ENCODE measurements around the gene TRAF2.

Gene TRAF2

DNA sequence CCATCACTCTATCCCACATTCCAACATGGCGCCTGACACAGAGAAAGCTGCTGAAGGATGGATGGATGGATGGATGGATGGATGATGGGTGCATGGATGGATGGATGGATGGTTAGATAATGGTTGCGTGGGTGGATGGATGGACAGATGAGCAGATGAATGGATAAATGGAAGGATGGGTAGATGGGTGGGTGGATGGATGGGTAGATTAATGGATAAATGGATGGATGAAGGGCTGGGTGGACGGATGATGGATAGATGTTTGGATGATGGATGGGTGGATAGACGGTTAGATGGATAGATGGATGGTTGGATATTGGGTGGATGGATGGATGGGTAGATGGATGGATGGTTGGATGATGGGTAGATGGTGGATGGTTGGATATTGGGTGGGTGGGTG is 70.3 kb downstream of the TRAF2 start:
- Mint-ChIP-seq H3K4me3 (no peak overlapping the region), H3K27me3 (no peaks in the 10 kb centered on the region), H3K4me1 (ENCODE audit: low read depth) (peaks cover 13% of the 10 kb centered on the region), H3K27ac (no peak overlapping the region), H3K9me3 (ENCODE audit: low read depth) (no peaks in the 10 kb centered on the region), H3K36me3 (no peaks in the 10 kb centered on the region)

DNA sequence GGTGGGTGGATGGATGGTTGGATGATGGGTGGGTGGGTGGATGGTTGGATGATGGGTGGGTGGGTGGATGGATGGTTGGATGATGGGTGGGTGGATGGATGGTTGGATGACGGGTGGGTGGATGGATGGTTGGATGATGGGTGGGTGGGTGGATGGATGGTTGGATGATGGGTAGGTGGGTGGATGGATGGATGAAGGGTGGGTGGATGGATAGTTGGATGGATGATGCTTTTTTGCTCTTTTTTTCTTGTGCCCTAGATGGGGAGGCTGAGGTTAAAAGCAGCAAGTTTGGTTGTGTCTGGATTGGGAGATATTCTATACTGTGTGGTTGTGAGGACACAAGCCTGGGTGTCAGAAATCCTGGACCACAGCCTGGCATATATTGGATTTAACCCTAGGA is 71.1 kb downstream of the TRAF2 start:
- no peak overlapping the region for H3K27ac Mint-ChIP-seq
- no peak overlapping the region for H3K4me3 Mint-ChIP-seq
- no peaks in the 10 kb centered on the region for H3K36me3 Mint-ChIP-seq
- H3K9me3 Mint-ChIP-seq (ENCODE audit: low read depth) = no peaks in the 10 kb centered on the region
- peaks cover 13% of the 10 kb centered on the region for H3K4me1 Mint-ChIP-seq (ENCODE audit: low read depth)
- H3K27me3 Mint-ChIP-seq = no peaks in the 10 kb centered on the region

DNA sequence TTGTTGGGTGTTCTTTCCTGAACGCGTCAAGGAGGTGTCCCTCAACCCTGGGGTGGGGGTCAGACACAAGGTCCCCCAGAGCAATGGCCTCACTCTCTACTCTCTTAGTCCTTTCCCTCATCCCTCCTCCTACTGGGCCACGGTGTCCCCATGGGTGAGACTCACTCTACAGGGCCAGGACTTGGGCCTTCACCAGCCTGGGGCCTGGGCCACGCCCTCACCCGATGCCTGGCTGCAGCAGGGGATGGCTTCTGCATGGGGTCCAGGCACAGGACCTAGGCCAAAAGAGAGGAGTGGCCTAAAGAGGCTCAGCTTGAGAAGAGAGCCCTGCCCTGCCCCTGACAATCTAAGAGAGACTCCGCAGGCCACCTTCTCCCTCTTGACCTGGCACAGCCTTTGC is 71.6 kb downstream of the TRAF2 start:
- H3K36me3 Mint-ChIP-seq = no peaks in the 10 kb centered on the region
- no peaks in the 10 kb centered on the region for H3K27me3 Mint-ChIP-seq
- H3K4me3 Mint-ChIP-seq = no peak overlapping the region
- H3K4me1 Mint-ChIP-seq (ENCODE audit: low read depth) = peaks cover 16% of the 10 kb centered on the region
- H3K27ac Mint-ChIP-seq = no peak overlapping the region
- no peaks in the 10 kb centered on the region for H3K9me3 Mint-ChIP-seq (ENCODE audit: low read depth)

DNA sequence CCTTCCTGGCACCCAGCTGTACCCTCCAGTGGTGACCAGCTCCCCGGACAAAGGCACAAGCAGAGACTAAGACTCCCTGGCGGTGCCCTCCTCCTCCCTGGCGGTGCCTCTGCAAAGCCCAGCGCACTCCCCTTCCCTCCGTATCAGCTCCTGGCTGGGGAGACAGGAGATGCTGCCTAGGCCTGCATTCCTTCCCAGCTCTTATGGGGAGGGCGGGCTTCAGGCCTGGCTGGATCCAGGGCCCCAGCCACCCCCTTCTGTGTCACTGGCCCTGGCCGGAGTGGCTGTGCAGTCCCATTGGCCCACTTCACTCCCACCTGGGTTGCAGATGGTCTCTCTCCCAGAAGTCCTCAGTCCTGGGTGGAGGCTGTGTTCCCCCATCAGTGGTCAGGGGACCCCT is 72.2 kb downstream of the TRAF2 start:
- H3K4me3 Mint-ChIP-seq = no peak overlapping the region
- peaks cover 19% of the 10 kb centered on the region for H3K4me1 Mint-ChIP-seq (ENCODE audit: low read depth)
- no peaks in the 10 kb centered on the region for H3K36me3 Mint-ChIP-seq
- no peaks in the 10 kb centered on the region for H3K9me3 Mint-ChIP-seq (ENCODE audit: low read depth)
- H3K27me3 Mint-ChIP-seq = no peaks in the 10 kb centered on the region
- no peak overlapping the region for H3K27ac Mint-ChIP-seq

DNA sequence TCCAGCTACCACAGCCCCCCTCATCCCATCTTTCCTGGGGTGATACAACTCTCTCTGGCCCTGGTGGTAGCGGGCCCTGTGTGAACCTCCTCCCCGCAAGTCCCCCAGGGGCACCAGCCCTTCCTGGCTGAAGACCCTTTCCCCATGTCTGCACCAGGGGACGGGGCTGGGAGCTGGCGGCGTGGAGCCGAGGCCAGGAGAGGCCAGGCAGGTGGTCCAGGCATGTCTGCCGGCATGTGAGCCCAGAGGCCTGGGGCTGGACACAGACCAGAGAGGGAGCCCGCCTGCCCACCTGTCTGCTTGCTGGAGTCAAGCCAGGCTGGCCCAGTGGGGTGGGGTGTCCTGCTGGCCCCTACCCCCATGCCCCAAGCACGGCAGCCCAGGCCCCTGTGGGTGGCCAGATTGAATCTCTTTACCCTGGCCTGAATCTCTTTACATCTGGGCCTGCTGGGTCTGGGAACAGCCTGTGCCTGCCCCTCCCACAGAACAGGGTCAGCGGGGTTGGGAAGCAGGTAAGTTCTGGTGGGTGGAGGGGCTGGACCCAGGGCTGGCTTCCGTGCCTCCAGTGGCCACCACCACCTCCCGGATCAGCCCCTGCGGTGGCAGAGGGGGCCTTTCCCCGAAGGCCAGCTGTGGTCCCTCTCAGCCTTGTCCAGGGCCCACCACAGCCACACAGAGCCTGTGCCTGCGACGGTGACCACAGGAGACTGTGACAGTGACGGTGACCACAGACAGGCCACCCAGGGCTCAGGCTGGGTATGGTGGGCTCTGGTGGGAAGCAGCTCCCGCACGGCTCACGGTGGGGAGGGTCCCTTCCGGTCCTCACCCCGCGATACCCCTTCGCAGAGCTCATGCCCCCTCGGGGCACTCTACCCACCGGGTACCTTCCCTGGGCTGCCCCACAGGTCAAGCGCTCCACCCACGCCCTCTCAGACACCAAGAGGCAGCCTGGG is 72.9 kb downstream of the TRAF2 start:
- H3K4me3 Mint-ChIP-seq = no peak overlapping the region
- H3K9me3 Mint-ChIP-seq (ENCODE audit: low read depth) = no peaks in the 10 kb centered on the region
- peaks cover 19% of the 10 kb centered on the region for H3K4me1 Mint-ChIP-seq (ENCODE audit: low read depth)
- H3K27ac Mint-ChIP-seq = no peak overlapping the region
- no peaks in the 10 kb centered on the region for H3K27me3 Mint-ChIP-seq
- H3K36me3 Mint-ChIP-seq = no peaks in the 10 kb centered on the region

DNA sequence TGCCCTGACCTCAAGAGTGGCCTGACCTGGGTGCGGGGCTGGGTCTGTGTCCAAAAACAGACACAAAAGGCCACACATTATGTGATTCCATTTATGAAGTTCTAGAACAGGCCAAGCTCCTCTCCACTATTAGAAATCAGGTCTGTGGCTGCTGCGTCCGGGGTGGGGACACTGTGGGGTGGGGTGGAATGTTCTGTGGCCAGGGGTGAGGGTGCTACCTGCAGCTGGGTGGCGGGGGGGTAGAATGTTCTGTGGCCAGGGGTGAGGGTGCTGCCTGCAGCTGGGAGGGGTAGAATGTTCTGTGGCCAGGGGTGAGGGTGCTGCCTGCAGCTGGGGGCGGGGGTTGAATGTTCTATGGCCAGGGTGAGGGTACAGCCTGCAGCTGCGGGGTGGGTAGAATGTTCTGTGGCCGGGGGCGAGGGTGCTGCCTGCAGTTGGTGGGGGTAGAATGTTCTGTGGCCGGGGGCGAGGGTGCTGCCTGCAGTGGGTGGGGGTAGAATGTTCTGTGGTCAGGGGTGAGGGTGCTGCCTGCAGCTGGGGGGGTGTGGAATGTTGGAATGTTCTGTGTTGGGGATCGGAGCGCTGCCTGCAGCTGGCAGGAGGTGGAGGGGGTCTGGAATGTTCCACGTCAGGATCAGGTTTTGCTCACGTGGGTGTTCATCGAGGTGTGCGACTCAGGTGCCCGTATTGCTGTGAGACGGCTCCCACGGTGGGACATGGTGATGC is 74.1 kb downstream of the TRAF2 start:
- no peak overlapping the region for H3K27ac Mint-ChIP-seq
- H3K9me3 Mint-ChIP-seq (ENCODE audit: low read depth) = no peaks in the 10 kb centered on the region
- H3K4me1 Mint-ChIP-seq (ENCODE audit: low read depth) = peaks cover 24% of the 10 kb centered on the region
- no peaks in the 10 kb centered on the region for H3K36me3 Mint-ChIP-seq
- no peak overlapping the region for H3K4me3 Mint-ChIP-seq
- no peaks in the 10 kb centered on the region for H3K27me3 Mint-ChIP-seq

DNA sequence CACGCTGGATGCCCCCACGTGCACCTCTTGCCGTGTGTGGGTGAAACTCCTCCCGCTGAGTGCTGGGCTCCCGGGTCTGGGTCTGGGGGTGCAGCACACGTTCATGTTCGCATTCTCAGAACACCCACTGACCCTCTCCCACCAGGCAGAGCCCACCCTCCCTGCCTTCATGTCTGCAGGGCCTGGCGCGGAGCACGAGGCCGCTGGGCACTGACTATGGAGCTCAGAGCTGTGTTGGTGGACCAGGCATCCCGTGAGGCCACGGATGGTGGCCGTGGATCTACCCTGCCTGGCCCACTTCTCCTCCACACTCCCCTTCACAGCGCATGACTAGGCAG is 74.6 kb downstream of the TRAF2 start:
- Mint-ChIP-seq H3K27ac (no peak overlapping the region), H3K9me3 (ENCODE audit: low read depth) (no peaks in the 10 kb centered on the region), H3K4me1 (ENCODE audit: low read depth) (peaks cover 29% of the 10 kb centered on the region), H3K36me3 (no peaks in the 10 kb centered on the region), H3K27me3 (no peaks in the 10 kb centered on the region), H3K4me3 (no peak overlapping the region)

DNA sequence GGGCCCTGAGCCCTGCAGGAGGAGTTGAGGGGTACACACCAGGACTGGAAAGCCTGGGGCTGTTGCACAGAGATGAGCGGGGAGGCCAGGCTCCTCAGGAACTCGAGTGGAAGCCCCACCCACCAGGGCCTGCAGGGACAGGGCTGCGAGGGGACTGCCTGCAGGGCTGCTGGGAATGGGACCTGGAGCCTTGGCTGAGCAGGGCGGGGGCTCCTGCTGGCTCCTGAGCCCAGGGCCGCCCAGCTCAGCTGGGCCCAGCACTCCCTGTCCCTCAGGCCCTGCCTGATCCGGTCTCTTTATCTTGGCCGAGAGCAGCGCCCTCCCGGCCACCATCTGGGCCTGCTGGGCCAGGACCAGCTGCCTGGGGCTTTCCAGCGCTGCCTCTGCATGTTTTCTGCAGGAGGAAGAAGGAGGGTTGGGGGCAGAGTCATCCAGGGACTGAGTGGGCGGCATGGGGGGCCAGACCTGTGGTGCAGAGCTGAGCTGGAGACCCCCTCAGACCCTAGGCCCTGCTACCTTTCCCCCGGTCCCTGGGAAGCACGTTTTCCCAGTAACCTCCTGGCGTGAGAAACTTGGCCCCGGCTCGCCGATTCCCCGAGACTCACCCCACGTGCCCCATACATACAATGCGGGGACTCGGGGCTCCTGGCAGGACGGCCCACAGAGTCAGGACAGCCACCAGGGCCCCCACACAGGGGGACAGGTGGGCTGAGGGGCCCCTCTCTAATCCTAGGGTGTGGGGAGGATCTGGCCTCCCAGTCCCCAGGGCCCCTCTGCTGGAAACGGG is 75.2 kb downstream of the TRAF2 start:
- H3K27me3 Mint-ChIP-seq = no peaks in the 10 kb centered on the region
- peaks cover 34% of the 10 kb centered on the region for H3K4me1 Mint-ChIP-seq (ENCODE audit: low read depth)
- H3K36me3 Mint-ChIP-seq = no peaks in the 10 kb centered on the region
- H3K27ac Mint-ChIP-seq = no peak overlapping the region
- no peaks in the 10 kb centered on the region for H3K9me3 Mint-ChIP-seq (ENCODE audit: low read depth)
- no peak overlapping the region for H3K4me3 Mint-ChIP-seq

DNA sequence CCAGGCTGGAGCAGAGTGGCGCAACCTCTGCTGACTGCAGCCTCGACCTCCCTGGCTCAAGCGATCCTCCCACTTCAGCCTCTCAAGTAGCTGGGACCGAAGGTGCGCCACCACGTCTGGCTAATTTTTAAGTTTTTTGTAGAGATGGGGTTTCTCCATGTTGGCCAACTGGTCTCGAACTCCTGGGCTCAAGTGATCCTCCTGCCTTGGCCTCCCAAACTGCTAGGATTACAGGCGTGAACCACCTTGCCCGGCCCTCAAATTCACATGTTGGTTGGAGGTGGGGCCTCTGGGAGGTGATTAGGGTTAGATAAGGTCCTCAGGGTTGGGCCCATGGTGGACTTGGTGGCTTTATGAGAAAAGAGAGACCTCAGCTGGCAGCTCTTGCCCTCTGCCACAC is 75.8 kb downstream of the TRAF2 start:
- Mint-ChIP-seq H3K4me1 (ENCODE audit: low read depth) (peaks cover 36% of the 10 kb centered on the region), H3K4me3 (no peak overlapping the region), H3K36me3 (no peaks in the 10 kb centered on the region), H3K27ac (no peak overlapping the region), H3K9me3 (ENCODE audit: low read depth) (no peaks in the 10 kb centered on the region), H3K27me3 (no peaks in the 10 kb centered on the region)

DNA sequence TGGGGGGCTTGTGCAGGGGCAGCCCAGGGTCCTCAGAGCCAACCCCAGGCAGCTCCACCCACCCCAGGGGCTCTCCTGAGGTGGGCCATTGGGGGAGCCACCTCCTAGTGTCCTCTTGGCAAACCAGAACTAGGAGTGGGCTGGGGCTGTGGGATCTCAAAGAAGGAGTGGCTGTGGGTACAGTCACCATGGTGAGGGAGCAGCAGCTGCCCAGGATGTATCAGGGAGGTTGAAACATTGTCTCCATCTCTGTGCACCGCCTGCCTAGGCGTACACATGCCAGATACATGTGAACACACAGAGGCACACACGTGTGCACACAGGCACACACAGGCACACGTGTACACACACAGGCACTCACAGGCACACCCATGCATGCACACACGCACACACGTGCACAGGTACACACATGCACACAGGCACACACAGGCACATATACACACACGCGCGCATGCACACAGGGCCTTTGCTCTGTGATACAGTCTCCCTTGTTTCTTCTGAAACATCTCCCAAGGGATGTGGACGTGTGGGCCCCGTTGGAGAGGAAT is 76.5 kb downstream of the TRAF2 start:
- Mint-ChIP-seq H3K4me1 (ENCODE audit: low read depth) (peaks cover 36% of the 10 kb centered on the region), H3K27me3 (no peaks in the 10 kb centered on the region), H3K4me3 (no peak overlapping the region), H3K27ac (no peak overlapping the region), H3K36me3 (no peaks in the 10 kb centered on the region), H3K9me3 (ENCODE audit: low read depth) (no peaks in the 10 kb centered on the region)

DNA sequence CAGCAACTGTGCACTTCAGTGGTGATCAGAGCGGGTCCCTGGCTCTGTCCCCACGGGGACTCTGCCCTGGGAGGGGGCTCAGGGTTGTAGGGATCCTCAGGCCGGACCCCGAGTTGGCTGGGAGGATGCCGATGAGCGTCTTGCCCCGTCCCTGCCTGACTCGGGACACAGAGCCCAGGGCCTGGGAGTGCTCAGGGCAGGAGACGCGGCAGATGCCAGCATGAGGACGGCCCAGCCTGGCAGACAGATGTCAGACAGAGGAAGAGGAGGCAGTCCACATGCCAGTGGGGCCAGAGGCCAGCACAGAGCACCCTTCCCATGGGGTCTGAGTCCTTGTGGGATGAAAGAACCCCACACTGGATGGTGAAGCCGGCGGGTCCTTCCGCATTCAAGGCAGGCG is 77.0 kb downstream of the TRAF2 start:
- Mint-ChIP-seq H3K36me3 (no peaks in the 10 kb centered on the region), H3K9me3 (ENCODE audit: low read depth) (no peaks in the 10 kb centered on the region), H3K4me3 (no peak overlapping the region), H3K27me3 (no peaks in the 10 kb centered on the region), H3K27ac (no peak overlapping the region), H3K4me1 (ENCODE audit: low read depth) (peaks cover 36% of the 10 kb centered on the region)

DNA sequence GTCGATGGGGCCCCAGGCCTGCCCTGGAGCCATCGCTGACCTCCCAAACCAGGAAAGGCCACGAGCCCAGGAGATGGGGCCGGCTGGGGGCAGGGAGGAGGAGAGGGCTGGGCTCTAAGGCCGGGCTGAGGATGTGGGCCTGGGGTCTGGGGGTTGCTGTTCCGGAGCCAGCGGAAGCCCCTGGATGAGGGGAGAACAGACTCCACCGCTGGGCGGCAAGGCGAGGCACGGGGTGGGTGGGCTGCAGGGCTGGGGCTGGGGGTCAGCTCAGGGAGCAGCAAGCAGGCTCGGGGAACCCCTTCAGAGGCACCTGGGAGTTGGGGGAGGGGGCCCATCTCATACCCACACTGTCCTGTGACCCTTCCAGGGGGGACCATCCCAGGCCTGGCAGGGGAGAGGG is 77.4 kb downstream of the TRAF2 start:
- Mint-ChIP-seq H3K9me3 (ENCODE audit: low read depth) (no peaks in the 10 kb centered on the region), H3K27ac (no peak overlapping the region), H3K4me3 (no peak overlapping the region), H3K27me3 (no peaks in the 10 kb centered on the region), H3K36me3 (no peaks in the 10 kb centered on the region), H3K4me1 (ENCODE audit: low read depth) (peaks cover 36% of the 10 kb centered on the region)

DNA sequence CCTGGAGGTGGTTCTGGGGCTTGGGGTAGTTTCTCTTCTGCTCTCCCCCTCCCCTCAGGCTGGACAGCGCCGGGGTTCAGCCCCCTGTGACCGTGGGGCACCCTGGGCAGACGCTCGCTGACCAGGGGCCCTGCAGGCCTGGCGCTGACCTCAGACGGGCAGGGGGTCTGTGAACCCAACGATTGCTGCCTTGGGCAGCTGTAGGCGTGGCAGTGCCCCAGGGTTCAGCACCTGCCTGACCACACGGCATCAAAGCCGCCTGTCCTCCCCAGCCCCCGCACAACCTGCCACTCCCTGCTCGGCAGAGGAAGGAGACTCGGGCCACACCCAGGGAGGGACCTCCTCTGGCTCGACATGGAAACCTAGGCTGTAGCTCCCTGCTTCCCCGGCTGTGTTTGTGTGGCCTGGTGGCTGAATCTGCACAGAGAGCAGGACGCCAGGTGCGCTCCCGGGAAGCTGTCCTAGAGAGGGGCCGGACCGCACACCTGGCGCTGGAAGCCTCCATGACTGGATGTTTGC is 77.9 kb downstream of the TRAF2 start:
- Mint-ChIP-seq H3K4me3 (no peak overlapping the region), H3K4me1 (ENCODE audit: low read depth) (peaks cover 34% of the 10 kb centered on the region), H3K9me3 (ENCODE audit: low read depth) (no peaks in the 10 kb centered on the region), H3K36me3 (no peaks in the 10 kb centered on the region), H3K27ac (no peak overlapping the region), H3K27me3 (no peaks in the 10 kb centered on the region)

DNA sequence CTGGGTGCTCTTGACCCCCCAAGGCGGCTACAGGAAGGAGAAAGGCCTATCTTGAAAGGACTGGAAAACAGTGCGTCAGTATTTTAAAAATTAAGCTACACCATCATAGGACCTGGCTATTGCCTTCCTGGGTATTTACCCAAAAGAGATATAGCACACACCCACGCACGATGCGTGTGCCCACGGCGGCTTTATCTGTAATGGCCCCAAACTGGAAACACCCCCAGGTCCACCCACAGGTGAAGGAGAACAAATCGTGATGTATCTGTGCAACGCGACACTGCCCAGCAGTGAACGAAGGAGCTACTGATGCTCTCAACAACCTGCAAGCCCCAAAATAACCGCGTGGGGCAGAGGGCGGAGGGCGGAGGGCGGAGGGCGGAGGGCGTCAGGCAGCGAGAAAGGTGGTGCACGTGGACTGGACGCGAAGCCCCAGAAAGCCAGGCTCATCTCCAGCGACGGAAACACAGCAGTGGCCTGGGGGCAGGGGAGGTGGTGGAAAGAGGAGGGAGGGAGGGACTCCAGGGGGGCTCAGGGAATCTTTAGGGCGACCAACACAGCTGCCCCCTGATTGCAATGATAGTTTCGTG is 78.6 kb downstream of the TRAF2 start:
- H3K27ac Mint-ChIP-seq = peak overlapping the region; percentile 28
- peak overlapping the region; percentile 53 for H3K4me3 Mint-ChIP-seq
- H3K36me3 Mint-ChIP-seq = no peaks in the 10 kb centered on the region
- no peaks in the 10 kb centered on the region for H3K9me3 Mint-ChIP-seq (ENCODE audit: low read depth)
- peaks cover 33% of the 10 kb centered on the region for H3K4me1 Mint-ChIP-seq (ENCODE audit: low read depth)
- H3K27me3 Mint-ChIP-seq = no peaks in the 10 kb centered on the region

All from activated naive CD8-positive, alpha-beta T cell (primary cell).